SH-SY5Y (cell line): ENCODE measurements around the gene FAM78A.

Experiments
- GATA2 ChIP-seq: IDR thresholded peaks from 2 replicates; pipeline ENCODE4 v1.6.1; 2011; ENCODE audit warnings: mild to moderate bottlenecking, low read depth, low read length
- GATA3 ChIP-seq: IDR thresholded peaks from 2 replicates; pipeline ENCODE4 v1.6.1; 2011; ENCODE audit warnings: low read depth, mild to moderate bottlenecking, low read length, moderate library complexity

DNA sequence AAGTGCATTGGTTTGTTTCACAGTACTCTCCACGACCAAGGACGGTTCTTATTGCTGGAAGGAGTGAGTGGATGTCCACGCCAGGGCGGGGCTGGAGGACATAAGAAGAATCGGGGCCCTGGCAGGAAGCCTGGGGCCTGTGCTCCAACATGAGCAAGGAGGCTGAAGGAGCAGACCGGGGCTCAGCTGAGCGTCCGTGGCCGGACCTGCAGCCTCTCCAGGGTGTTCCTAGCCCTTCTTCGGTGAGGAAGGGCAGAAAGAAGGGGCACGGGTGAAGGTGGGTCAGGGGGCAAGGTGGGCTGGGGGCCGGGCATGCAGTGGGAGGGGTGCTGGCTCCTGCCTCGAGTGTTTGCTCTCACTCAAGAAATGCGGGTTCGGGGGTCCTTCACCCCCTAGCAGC is 18.1 kb downstream of the FAM78A start:
- TF ChIP-seq GATA2 (no peak), GATA3 (no peak)
